Motor neuron (in vitro differentiated cells): Measurements from ENCODE around the gene HCN2. TPM values are rescaled to one million over a fixed set of nuclear protein-coding genes. Genes with fewer than 3 reads are reported as not detected.

ENCODE experiments used
- ATAC-seq, 8 experiments: fragments of 200-7000 bp; cut with Tn5 transposase; replicated peaks in 6 of 8; 2 replicates each; pipeline ENCODE4 v1.8.0; 2021; ENCODE audit warnings: mild to moderate bottlenecking in 8 of 8, moderate library complexity in 8 of 8
- H3K27ac ChIP-seq, 2 donors: fragments of 250-450 bp; sonication (Bioruptor Pico); 2 replicates each; pipeline ENCODE4 v1.9.0; 2021; ENCODE audit warnings: antibody characterized with exemption in 2 of 2, mild to moderate bottlenecking in 2 of 2, moderate library complexity in 1 of 2
- H3K4me1 ChIP-seq, 2 donors: fragments of 250-450 bp; sonication (Bioruptor Pico); replicated peaks in 1 of 2; 2 replicates each; pipeline ENCODE4 v1.6.1; 2021; ENCODE audit warnings: antibody characterized with exemption in 2 of 2, mild to moderate bottlenecking in 2 of 2, moderate library complexity in 1 of 2
- H3K4me3 ChIP-seq, 5 donors: fragments of 250-450 bp; sonication (Bioruptor Pico); 2 replicates each; pipeline ENCODE4 v1.9.0; 2021; ENCODE audit warnings: antibody characterized with exemption in 5 of 5, mild to moderate bottlenecking in 5 of 5, moderate library complexity in 4 of 5
- WGBS, 10 experiments: fragments of 450-650 bp; shearing (Covaris generic); methylation state at CpG; one replicate each; pipeline ENCODE4 v1.0.0; 2022; 5-methylcytosine and 5-hydroxymethylcytosine counted together
- in situ Hi-C, 9 experiments: fragments of 400-800 bp; cut with MboI; loops; one replicate each; pipeline ENCODE4 v1.15.0; 2021; ENCODE audit warnings: low sequenced_read_pairs in 9 of 9, low pct_unique_long_range_greater_than_20kb in 2 of 9; ENCODE audit not compliant: unreplicated experiment in 9 of 9
- total RNA-seq, 8 experiments: library from RNA; unstranded; fragments of 300-600 nt; gene quantifications; 2 replicates each; pipeline versions ENCODE4 v1.2.3 to v1.2.4, GENCODE V29; 2022

The HCN2 gene
- total RNA-seq, 8 experiments from 2014 or later, result 0.31 to 8.1 (median 1.9) TPM

DNA sequence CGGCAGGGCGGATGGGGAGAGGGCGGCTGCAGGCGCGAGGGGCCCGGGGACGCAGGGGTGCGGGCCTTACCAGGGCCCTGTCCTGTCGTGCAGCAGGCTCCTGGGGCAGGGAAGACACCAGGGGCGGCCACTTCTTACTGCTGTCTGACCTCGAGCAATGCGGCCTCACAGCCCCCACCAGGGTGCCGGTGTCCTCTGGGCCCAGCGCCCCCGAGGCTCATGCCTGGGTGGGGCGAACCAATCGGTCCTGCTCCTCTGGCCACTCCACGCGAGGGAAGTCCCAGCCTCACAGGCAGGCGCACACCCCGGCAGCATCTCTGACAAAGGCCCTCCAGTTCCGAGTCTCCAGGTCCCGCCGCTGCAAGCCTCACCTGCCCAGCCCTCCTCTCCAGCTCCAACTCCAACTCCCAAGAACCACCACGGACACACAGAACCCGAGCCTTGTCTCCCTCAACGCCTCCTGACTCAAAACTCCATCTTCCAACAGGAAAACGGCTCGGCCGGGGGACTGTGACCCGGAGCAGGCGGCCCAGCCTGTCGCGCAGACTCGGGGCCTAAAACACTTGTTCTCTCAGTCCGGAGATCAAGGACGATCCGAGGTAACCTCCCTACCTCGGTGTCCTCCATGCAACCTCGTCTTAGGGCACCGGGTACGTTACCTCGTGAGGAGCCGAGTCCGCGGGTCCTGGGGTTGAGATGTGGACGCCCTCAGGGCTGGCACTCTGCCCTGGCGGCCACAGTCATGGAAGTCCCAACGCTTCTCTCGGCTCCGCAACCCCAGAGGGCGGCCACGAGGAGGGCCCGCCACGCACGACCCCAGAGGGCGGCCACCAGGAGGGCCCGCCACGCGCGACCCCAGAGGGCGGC lies 56.5 kb downstream of the HCN2 start:
- ATAC-seq, result no peak
- in situ Hi-C loops, result no loop called here
- Histone ChIP-seq H3K4me1 (no peaks in the 10 kb centered on the region), H3K4me3 (no peak overlapping the region), H3K27ac (no peak overlapping the region)
- WGBS, 10 experiments, result 80 to 92% (median 88%) methylated on average over 1 to 12 of the region's 62 CpGs; no CpG with 5 or more reads in 6 of the 10 experiments

DNA sequence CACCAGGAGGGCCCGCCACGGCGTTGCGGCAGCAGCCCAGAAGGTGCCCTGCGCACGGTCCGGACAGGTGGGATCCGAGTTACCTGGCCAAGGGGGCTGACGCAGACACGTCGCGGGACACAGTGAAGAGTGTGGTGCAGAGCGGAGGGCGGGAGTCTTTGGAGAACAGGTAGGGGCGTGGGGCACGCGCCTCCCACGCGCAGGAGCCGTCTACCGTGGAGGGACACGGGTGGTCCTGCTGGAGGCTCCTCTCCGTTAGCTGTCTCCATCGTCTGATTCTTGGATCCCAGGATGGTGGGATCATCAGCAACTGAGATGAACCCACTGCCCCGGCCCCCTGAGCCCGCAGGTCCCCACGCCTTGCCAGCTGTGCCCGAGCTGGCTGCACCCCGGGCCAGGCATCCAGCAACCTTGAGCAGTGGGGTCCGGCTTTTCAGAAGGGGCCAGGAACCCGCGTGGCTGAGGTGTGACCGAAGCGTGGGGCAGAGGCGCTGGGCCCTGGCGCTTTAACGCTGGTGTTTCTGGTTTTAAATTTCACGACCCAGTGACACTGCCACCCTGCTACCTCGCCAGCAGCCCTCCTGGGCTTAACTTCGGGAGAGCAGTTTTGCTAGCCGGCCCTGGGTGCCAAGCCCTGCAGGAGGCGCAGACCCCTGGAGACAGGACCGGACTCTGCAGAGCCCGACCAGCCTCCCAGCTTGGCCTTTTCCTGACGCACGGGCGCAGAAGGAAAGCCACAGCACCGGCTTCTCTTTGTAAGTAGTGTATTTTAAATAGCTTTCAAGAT lies 57.3 kb downstream of the HCN2 start:
- Histone ChIP-seq H3K4me1 (no peaks in the 10 kb centered on the region), H3K4me3 (no peak overlapping the region), H3K27ac (no peak overlapping the region)
- ATAC-seq, result no peak
- WGBS, 10 experiments, result 80 to 100% (median 96%) methylated on average over 1 to 17 of the region's 48 CpGs; no CpG with 5 or more reads in 2 of the 10 experiments
- in situ Hi-C loops, result no loop called here

DNA sequence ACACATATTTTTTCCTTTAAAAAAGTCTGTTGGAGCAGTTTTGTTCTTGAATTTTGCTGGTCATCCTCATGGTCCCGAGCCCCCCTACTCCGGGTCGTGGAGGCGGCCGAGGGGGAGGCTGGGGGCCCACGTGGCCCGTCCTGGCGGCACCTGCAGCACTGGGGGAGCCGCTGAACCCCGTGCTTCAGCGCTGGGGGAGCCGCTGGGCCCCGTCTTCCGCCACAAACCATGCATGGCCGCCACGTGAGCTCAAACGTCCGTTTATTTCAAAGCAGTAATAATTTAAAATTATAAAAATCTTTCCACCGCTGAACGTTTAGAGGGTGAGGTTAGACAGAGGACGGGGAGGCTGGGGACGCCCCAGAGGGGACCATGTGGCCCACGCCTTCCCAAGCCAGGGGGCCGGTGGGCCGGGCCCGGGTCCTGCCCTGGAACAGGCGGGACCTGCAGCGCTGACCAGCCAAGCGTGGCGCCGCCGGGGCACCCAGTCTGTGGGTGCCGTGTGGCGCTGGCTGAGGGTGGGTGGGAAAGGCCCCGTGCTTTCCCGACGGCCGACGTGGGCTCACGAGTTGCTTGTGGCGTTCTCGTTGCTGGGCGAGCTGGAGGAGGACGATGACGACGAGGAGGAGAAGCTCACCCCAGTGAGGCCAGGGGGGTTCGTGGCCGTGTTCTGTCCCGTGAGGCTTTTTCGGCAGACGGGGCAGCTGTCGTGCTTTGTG lies 58.0 kb downstream of the HCN2 start:
- WGBS, 10 experiments, result 80 to 100% (median 98%) methylated on average over 1 to 16 of the region's 52 CpGs; no CpG with 5 or more reads in 6 of the 10 experiments

DNA sequence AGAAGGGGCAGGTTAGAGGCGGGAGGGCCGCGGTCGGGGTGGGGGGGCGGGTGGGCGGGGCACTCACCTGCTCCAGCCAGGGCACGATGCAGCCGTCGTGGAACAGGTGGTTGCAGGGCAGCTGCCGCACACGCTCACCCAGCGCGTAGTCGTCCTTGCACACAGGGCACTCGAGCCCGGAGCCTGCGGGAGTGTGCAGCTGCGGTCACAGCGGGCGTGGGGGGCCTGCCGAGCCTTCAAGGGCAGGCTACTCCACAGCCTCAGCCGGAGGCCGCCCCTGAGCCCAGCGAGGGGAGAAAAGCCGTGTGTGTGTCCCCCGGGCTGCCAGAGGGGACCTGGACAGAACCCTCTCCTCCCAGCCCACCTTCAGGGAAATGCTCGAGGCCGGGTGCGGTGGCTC lies 58.6 kb downstream of the HCN2 start:
- 80 to 98% methylated on average over 1 to 11 of the region's 29 CpGs; no CpG with 5 or more reads in 8 of the 10 experiments for WGBS, 10 experiments
- H3K4me3 ChIP-seq, result no peak overlapping the region
- no peak overlapping the region for H3K27ac ChIP-seq
- no peak for ATAC-seq
- no peaks in the 10 kb centered on the region for H3K4me1 ChIP-seq
- in situ Hi-C loops, result no loop called here

More for the DNA sequence above, 58.0 kb downstream of the HCN2 start:
- Histone ChIP-seq H3K4me3 (no peak overlapping the region), H3K27ac (no peak overlapping the region), H3K4me1 (no peaks in the 10 kb centered on the region)
- in situ Hi-C loops, result no loop called here
- ATAC-seq, result no peak

DNA sequence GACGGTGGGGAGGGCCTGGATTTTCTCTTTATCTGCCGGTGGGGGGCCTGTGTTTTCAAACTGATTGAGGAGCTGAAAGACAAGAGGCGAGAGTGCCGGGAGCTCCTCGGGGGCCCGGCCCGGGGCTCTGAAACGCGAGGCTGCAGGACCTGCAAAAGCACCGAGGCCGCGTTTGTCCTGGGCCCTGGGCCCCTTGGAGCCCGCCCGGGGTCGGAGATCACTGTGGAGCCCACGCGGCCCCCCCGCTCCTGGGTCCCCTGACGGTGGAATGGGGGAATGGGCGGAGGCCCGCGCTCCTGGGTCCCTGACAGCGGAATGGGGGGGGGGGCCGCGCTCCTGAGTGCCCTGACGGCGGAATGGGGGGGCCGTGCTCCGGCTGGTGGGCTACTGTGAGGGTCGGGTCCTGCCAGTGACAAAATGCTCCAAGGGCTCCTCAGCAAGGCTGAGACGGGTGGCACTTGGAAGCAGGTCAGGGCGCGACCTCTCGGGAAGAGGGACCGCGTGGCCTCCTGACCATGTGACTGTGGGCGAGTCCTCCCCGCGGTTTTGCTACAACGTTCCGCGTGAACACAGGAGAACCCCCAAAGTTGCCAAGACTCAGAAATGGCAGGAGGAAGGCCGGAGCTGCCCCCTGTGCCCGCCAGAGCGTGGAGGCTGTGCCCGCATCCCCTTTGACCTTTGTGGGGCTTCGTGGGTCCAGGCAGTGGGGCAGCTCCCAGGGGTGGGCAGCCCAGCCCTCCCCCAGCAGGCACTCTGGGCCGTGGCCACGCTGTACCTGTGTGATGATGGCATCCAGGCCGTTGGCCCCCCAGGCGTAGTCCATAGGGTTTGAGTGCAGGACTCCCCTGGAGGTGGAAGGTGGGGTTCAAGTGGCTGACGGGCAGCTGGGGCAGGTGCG lies 59.5 kb downstream of the HCN2 start:
- Histone ChIP-seq H3K4me3 (no peak overlapping the region), H3K4me1 (no peaks in the 10 kb centered on the region), H3K27ac (no peak overlapping the region)
- WGBS, 10 experiments, result 80 to 100% (median 100%) methylated on average over 1 to 11 of the region's 53 CpGs; no CpG with 5 or more reads in 5 of the 10 experiments
- no peak for ATAC-seq
- in situ Hi-C loops, result no loop called here

DNA sequence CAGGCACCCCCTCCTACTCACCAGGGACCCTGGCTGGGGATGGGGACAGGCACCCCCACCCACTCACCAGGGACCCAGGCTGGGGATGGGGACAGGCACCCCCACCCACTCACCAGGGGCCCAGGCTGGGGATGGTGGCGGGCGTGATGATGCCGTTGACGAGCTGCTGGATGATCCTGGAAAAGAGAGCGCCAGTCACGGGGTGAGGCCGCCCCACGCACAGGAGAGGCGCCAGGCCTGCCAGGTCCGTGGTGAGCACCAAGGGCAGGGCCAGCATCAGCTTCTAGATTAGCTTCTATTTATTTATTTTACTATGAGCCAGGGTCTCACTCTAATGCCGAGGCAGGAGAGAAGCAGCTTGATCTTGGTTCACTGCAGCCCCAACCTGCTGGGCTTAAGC lies 60.4 kb downstream of the HCN2 start:
- 80 to 100% (median 92%) methylated on average over 1 of the region's 11 CpGs; no CpG with 5 or more reads in 6 of the 10 experiments for WGBS, 10 experiments
- ATAC-seq, result no peak
- H3K27ac ChIP-seq, result no peak overlapping the region

DNA sequence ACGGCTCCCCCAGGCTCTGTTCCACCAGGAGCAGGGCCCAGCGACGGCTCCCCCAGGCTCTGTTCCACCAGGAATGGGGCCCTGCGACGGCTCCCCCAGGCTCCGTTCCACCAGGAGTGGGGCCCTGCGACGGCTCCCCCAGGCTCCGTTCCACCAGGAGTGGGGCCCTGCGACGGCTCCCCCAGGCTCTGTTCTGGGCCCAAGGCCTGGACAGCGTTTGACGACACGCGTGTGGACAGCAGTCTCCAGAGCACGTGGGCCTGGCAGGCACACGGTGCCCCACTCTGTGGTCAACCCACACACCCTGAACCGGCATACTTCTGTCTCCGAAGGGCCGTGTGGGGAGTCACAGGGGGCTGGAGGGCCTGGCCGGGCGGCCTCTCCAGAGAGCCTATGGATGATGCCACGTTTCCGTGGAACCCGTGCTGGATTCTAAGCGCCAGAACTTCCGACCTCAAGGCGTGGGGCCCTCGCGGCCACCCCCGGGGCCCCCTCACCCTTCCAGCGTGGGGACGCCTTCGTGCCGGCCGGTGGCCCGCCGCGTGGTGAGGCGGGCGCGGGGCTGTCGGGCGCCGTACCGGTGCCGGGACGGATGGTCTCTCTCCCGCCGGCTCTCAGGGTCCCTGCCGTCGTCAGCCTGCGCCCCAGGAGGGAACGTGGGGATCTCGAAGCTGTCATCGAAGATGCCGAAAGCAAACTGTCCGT lies 61.6 kb downstream of the HCN2 start:
- WGBS, 10 experiments, result 80 to 100% (median 93%) methylated on average over 1 to 5 of the region's 58 CpGs; no CpG with 5 or more reads in 4 of the 10 experiments
- in situ Hi-C loops, result loop anchor here in 2 of 9 experiments (25.0 kb wide), 2 partner anchors 111 to 261 kb away; partner anchors contain the start of genes KISS1R (in 1 of the 2), MISP (in 1 of the 2) and R3HDM4 (in 1 of the 2)
- Histone ChIP-seq H3K4me1 (no peaks in the 10 kb centered on the region), H3K4me3 (no peak overlapping the region), H3K27ac (no peak overlapping the region)
- ATAC-seq, result no peak

More for the DNA sequence above, 60.4 kb downstream of the HCN2 start:
- Histone ChIP-seq H3K4me1 (no peaks in the 10 kb centered on the region), H3K4me3 (no peak overlapping the region)
- in situ Hi-C loops, result loop anchor here in 2 of 9 experiments (25.0 kb wide), 2 partner anchors 112 to 262 kb away; partner anchors contain the start of genes KISS1R (in 1 of the 2), MISP (in 1 of the 2) and R3HDM4 (in 1 of the 2)

DNA sequence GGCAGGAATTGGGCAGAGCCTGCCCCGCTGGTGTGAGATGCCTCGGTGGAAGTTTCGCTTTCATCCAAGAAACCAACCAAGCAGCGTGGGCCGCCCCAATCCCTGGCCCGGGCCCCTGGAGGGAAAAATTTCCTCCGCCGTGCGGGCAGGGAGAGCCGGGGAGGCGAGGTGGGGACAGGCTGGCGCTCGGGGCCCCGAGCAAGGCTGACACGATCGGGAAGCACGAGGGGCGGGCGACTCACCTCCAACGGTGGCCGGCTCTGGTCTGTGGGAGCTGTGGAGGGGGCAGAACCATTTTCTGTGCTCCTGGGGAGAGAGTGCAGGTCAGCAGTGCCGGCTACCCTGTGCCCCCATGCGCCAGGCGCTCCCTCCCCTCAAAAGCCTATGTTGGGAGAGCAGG lies 62.3 kb downstream of the HCN2 start:
- in situ Hi-C loops, result loop anchor here in 2 of 9 experiments (25.0 kb wide), 2 partner anchors 110 to 260 kb away; partner anchors contain the start of genes KISS1R (in 1 of the 2), MISP (in 1 of the 2) and R3HDM4 (in 1 of the 2)
- no peak for ATAC-seq
- Histone ChIP-seq H3K27ac (no peak overlapping the region), H3K4me1 (no peaks in the 10 kb centered on the region), H3K4me3 (no peak overlapping the region)
- WGBS, 10 experiments, result no CpG with 5 or more reads among the region's 24 CpGs

DNA sequence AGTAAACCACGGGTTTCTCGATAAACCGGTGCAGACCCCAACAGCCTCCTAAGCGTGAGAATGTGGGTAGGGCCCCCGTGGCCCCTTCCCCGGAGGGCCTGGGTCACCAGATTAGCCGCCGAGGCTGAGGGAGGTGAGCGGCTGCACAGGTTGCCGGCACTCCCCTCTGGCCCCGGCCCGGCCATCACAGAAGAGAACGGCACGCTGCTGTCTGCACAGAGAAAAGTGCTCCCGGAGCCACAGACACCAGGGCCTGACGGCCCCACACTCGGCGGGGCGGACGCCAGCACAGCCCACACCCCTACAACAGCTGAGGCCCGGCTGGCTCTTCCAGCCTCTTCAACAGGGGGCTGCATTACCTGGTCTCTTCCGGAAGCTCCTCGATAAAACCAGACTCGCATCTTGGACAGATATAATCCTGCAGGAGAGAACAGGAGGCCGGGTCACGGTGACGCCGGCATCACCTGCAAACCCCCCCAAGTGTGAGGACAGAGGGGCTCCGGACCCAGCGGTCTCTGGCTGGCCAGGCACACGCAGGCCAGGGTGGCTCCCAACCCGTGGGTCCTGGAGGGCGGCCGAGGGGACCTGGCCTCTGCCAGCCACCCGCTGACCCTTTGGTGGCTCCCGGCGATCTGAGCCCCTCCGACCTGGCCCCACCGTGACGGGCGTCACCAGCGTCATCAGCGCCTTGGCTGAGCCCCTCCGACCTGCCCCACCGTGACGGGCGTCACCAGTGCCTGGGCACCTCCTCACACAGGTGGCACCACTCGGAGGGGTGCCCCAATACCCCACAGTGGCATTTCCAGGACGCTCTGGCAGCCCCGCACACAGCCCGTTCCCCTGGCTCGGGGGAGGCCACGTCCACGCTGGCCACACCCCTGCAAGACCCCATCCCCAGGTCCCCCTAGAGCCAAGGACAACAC lies 63.0 kb downstream of the HCN2 start:
- ATAC-seq, result no peak
- in situ Hi-C loops, result loop anchor here in 2 of 9 experiments (25.0 kb wide), 2 partner anchors 110 to 260 kb away; partner anchors contain the start of genes KISS1R (in 1 of the 2), MISP (in 1 of the 2) and R3HDM4 (in 1 of the 2)
- 80 to 100% (median 98%) methylated on average over 1 to 6 of the region's 54 CpGs; no CpG with 5 or more reads in 4 of the 10 experiments for WGBS, 10 experiments
- Histone ChIP-seq H3K4me1 (peaks cover under 1 to 2% of the 10 kb centered on the region in 2 donors), H3K27ac (no peak overlapping the region), H3K4me3 (no peak overlapping the region)

DNA sequence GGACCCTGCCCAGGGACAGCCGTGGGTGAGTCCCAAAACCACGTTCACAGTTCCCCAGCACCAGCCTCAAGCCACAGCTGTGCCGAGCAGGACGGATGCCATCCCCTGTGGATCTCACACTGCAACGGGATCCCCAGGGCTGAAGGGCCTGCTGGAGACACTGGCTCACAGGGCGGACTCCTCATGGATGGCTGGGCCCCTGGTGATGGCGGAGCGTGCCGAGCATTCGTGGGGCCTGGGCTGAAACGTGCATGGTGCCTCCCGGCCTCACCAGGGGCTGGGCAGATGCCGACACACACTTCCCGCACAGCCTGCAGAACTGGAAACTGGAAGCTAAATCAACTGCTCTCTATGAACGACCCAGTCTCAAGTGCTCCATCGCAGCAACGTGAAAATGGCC lies 63.7 kb downstream of the HCN2 start:
- no peak for ATAC-seq
- Histone ChIP-seq H3K4me3 (no peak overlapping the region), H3K4me1 (peaks cover 7% of the 10 kb centered on the region in 2 donors), H3K27ac (no peak overlapping the region)
- in situ Hi-C loops, result loop anchor here in 2 of 9 experiments (25.0 kb wide), 2 partner anchors 109 to 259 kb away; partner anchors contain the start of genes KISS1R (in 1 of the 2), MISP (in 1 of the 2) and R3HDM4 (in 1 of the 2)
- WGBS, 10 experiments, result 87 to 97% methylated on average over 3 to 5 of the region's 17 CpGs; no CpG with 5 or more reads in 8 of the 10 experiments
